IMR-90 (cell line): ENCODE measurements around the gene ARAP2. TPM values are rescaled to one million over a fixed set of nuclear protein-coding genes. Genes with fewer than 3 reads are reported as not detected.

Experiments used
- ATAC-seq: fragments of 200-7000 bp; cut with Tn5 transposase; 2 replicates; pipeline ENCODE4 v1.9.1; 2020; ENCODE audit warnings: low read depth, mild to moderate bottlenecking, moderate library complexity
- BruUV-seq: library from RNA; stranded (reverse); fragments of 400-500 nt; replicated peaks from 2 replicates; lab custom pipeline; 2021; lab: Mats Ljungman, UMichigan
- CTCF ChIA-PET: fragments of 300-600 bp; formaldehyde crosslinking; extraction: SDS; loops from one replicate; lab custom pipeline; 2021; ENCODE audit warnings: antibody characterized with exemption; lab: Yijun Ruan, JAX
- POLR2A ChIA-PET: fragments of 300-600 bp; sonication (Branson Sonifier 250); formaldehyde crosslinking; loops from one replicate; lab custom pipeline; 2022; ENCODE audit warnings: antibody characterized with exemption; ENCODE audit not compliant: unreplicated experiment; lab: Charles Lee
- DNase-seq: peaks from one replicate; pipeline ENCODE4 v3.0.0; 2013
- H2AFZ ChIP-seq: replicated peaks from 2 replicates; pipeline ENCODE3; 2013; ENCODE audit warnings: low read length, mild to moderate bottlenecking; ENCODE audit not compliant: poor library complexity
- H2AK5ac ChIP-seq: 2 replicates; pipeline ENCODE4 v1.6.1; 2013; ENCODE audit warnings: low read depth, low read length, inconsistent platforms
- H2AK9ac ChIP-seq: replicated peaks from 2 replicates; pipeline ENCODE3; 2013; ENCODE audit warnings: mild to moderate bottlenecking, low read depth, low read length, moderate library complexity; ENCODE audit not compliant: poor library complexity
- H2BK120ac ChIP-seq: 2 replicates; pipeline ENCODE4 v1.6.1; 2013; ENCODE audit warnings: low read depth, low read length, inconsistent platforms
- H2BK15ac ChIP-seq: 3 replicates; pipeline ENCODE4 v1.6.1; 2013; ENCODE audit warnings: low read depth, low read length, inconsistent platforms
- H2BK20ac ChIP-seq: 2 replicates; pipeline ENCODE4 v1.6.1; 2013; ENCODE audit warnings: low read depth, mild to moderate bottlenecking, inconsistent platforms, low read length, moderate library complexity
- H2BK5ac ChIP-seq: 2 replicates; pipeline ENCODE4 v1.6.1; 2013; ENCODE audit warnings: mild to moderate bottlenecking, low read depth, low read length, inconsistent platforms; ENCODE audit not compliant: poor library complexity, severe bottlenecking
- H3K14ac ChIP-seq: replicated peaks from 2 replicates; pipeline ENCODE4 v1.6.1; 2013; ENCODE audit warnings: low read depth, low read length, inconsistent platforms
- H3K18ac ChIP-seq: 2 replicates; pipeline ENCODE4 v1.6.1; 2013; ENCODE audit warnings: low read depth, low read length, control low read depth
- H3K23ac ChIP-seq: 2 replicates; pipeline ENCODE4 v1.6.1; 2013; ENCODE audit warnings: low read depth, low read length, inconsistent platforms
- H3K27ac ChIP-seq: 2 replicates; pipeline ENCODE4 v1.5.1; 2013; ENCODE audit warnings: mild to moderate bottlenecking, control low read depth, low read length; ENCODE audit not compliant: insufficient read depth
- H3K27me3 ChIP-seq: 2 replicates; pipeline ENCODE4 v1.6.1; 2013; ENCODE audit warnings: low read length; ENCODE audit not compliant: control insufficient read depth, insufficient read depth
- H3K36me3 ChIP-seq: 2 replicates; pipeline ENCODE4 v1.6.1; 2013; ENCODE audit warnings: low read length, mixed read lengths; ENCODE audit not compliant: control insufficient read depth, insufficient read depth
- H3K4ac ChIP-seq: 2 replicates; pipeline ENCODE4 v1.6.1; 2013; ENCODE audit warnings: low read depth, low read length, inconsistent platforms
- H3K4me1 ChIP-seq: 2 replicates; pipeline ENCODE4 v1.6.1; 2013; ENCODE audit warnings: low read length, mixed read lengths; ENCODE audit not compliant: control insufficient read depth, insufficient read depth
- H3K4me2 ChIP-seq: 2 replicates; pipeline ENCODE4 v1.6.1; 2013; ENCODE audit warnings: low read depth, mild to moderate bottlenecking, control low read depth, low read length, moderate library complexity
- H3K4me3 ChIP-seq: 2 replicates; pipeline ENCODE4 v1.5.1; 2013; ENCODE audit warnings: low read depth, mild to moderate bottlenecking, control low read depth, low read length, moderate library complexity; ENCODE audit not compliant: insufficient read depth
- H3K56ac ChIP-seq: 2 replicates; pipeline ENCODE4 v1.6.1; 2013; ENCODE audit warnings: low read length, inconsistent platforms; ENCODE audit not compliant: insufficient read depth; ENCODE audit errors: extremely low read depth
- H3K79me1 ChIP-seq, 2 experiments: 2 replicates each; pipeline ENCODE4 v1.6.1; 2013; ENCODE audit warnings: low read length in 2 of 2, inconsistent platforms in 1 of 2, low read depth in 1 of 2
- H3K9ac ChIP-seq: 2 replicates; pipeline ENCODE4 v1.6.1; 2013; ENCODE audit warnings: low read depth, low read length, control low read depth
- H3K9me1 ChIP-seq: 2 replicates; pipeline ENCODE4 v1.6.1; 2013; ENCODE audit warnings: low read length, inconsistent platforms; ENCODE audit not compliant: insufficient read depth
- H3K9me3 ChIP-seq: 2 replicates; pipeline ENCODE4 v1.6.1; 2013; ENCODE audit warnings: low read length; ENCODE audit not compliant: control insufficient read depth, insufficient read depth
- H4K20me1 ChIP-seq: 2 replicates; pipeline ENCODE4 v1.6.1; 2013; ENCODE audit warnings: low read length, inconsistent platforms; ENCODE audit not compliant: insufficient read depth
- H4K5ac ChIP-seq: 2 replicates; pipeline ENCODE4 v1.6.1; 2013; ENCODE audit warnings: mild to moderate bottlenecking, low read depth, low read length, control low read depth
- H4K8ac ChIP-seq, 2 experiments: 2 replicates each; pipeline ENCODE4 v1.6.1; 2013; ENCODE audit warnings: low read depth in 2 of 2, low read length in 2 of 2, control low read depth in 1 of 2, inconsistent platforms in 1 of 2
- H4K91ac ChIP-seq: 2 replicates; pipeline ENCODE4 v1.6.1; 2013; ENCODE audit warnings: low read depth, low read length, inconsistent platforms; ENCODE audit not compliant: insufficient read depth
- BHLHE40 ChIP-seq: fragments of 150-350 bp; IDR thresholded peaks from 2 replicates; pipeline ENCODE4 v1.6.1; 2016; ENCODE audit warnings: mild to moderate bottlenecking, low read depth, low read length
- CEBPB ChIP-seq: IDR thresholded peaks from 2 replicates; pipeline ENCODE4 v1.6.1; 2012; ENCODE audit warnings: low read depth, low read length, improper control_type of control experiment
- CHD1 ChIP-seq: IDR thresholded peaks from 2 replicates; pipeline ENCODE4 v1.6.1; 2012; ENCODE audit warnings: low read depth, low read length, improper control_type of control experiment
- FOS ChIP-seq: fragments of 150-350 bp; IDR thresholded peaks from 2 replicates; pipeline ENCODE4 v1.6.1; 2016; ENCODE audit warnings: low read depth, low read length
- MAFK ChIP-seq: IDR thresholded peaks from 2 replicates; pipeline ENCODE4 v1.6.1; 2012; ENCODE audit warnings: low read depth, low read length, improper control_type of control experiment
- MAZ ChIP-seq: IDR thresholded peaks from 2 replicates; pipeline ENCODE4 v1.6.1; 2012; ENCODE audit warnings: low read depth, mild to moderate bottlenecking, low read length, improper control_type of control experiment, moderate library complexity, borderline replicate concordance
- MXI1 ChIP-seq: IDR thresholded peaks from 2 replicates; pipeline ENCODE4 v1.6.1; 2012; ENCODE audit warnings: low read depth, mild to moderate bottlenecking, low read length, moderate library complexity, borderline replicate concordance
- NFE2L2 ChIP-seq: fragments of 150-350 bp; IDR thresholded peaks from 2 replicates; pipeline ENCODE4 v1.6.1; 2016; ENCODE audit warnings: low read depth, mild to moderate bottlenecking, low read length
- POLR2A ChIP-seq: IDR thresholded peaks from 2 replicates; pipeline ENCODE4 v1.6.1; 2012; ENCODE audit warnings: mild to moderate bottlenecking, low read depth, low read length
- RAD21 ChIP-seq: IDR thresholded peaks from 2 replicates; pipeline ENCODE4 v1.6.1; 2012; ENCODE audit warnings: low read length, improper control_type of control experiment
- RCOR1 ChIP-seq: IDR thresholded peaks from 2 replicates; pipeline ENCODE4 v1.6.1; 2012; ENCODE audit warnings: mild to moderate bottlenecking, low read length, improper control_type of control experiment; ENCODE audit not compliant: insufficient replicate concordance
- RFX5 ChIP-seq: IDR thresholded peaks from 2 replicates; pipeline ENCODE4 v1.8.0; 2012; ENCODE audit warnings: low read depth, mild to moderate bottlenecking, low read length, moderate library complexity
- SMC3 ChIP-seq: fragments of 150-350 bp; IDR thresholded peaks from 2 replicates; pipeline ENCODE4 v1.6.1; 2016; ENCODE audit warnings: low read depth, mild to moderate bottlenecking, antibody characterized with exemption, low read length, moderate library complexity
- USF2 ChIP-seq: fragments of 150-350 bp; IDR thresholded peaks from 2 replicates; pipeline ENCODE4 v1.6.1; 2017; ENCODE audit warnings: mild to moderate bottlenecking, antibody characterized with exemption, low read length, low read depth
- WGBS, 2 experiments: methylation state at CpG; one replicate each; pipeline versions ENCODE4 v1.1.5 to v1.1.7; 2013; ENCODE audit warnings: missing lambda C conversion rate in 2 of 2; ENCODE audit not compliant: insufficient read length in 1 of 2; ENCODE audit errors: extremely low coverage in 2 of 2; 5-methylcytosine and 5-hydroxymethylcytosine counted together
- dilution Hi-C: fragments of 300-500 bp; cut with HindIII; formaldehyde crosslinking; loops from one replicate; pipeline ENCODE4 v1.14.3; 2018; ENCODE audit warnings: low sequenced_read_pairs; ENCODE audit not compliant: unreplicated experiment
- in situ Hi-C: fragments of 300-500 bp; cut with MboI; formaldehyde crosslinking; loops from 3 replicates; pipeline ENCODE4 v1.14.3; 2019; ENCODE audit warnings: low sequenced_read_pairs, inconsistent platforms, mixed read lengths
- intact Hi-C: fragments of 100-400 bp; cut with micrococcal nuclease; formaldehyde crosslinking; loops from 2 replicates; pipeline ENCODE4 v1.10.0; 2022
- polyA plus RNA-seq, 3 experiments: library from polyadenylated mRNA; depleted of rRNA; stranded (reverse); fragments of >200 nt; gene quantifications; 2 replicates each; pipeline ENCODE4 v1.2.3, GENCODE V29; 2012; ENCODE audit warnings: low replicate concordance in 1 of 3
- total RNA-seq: library from RNA; depleted of rRNA; stranded (reverse); fragments of >200 nt; gene quantifications from 2 replicates; pipeline ENCODE4 v1.2.3, GENCODE V29; 2012
- TF ChIP-seq, protein P1 (sequence below): conservative IDR thresholded peaks from 2 replicates; pipeline ENCODE4 v1.5.1; 2012; ENCODE audit warnings: mild to moderate bottlenecking, low read depth, low read length, improper control_type of control experiment
- TF ChIP-seq, protein P2 (sequence below): fragments of 150-350 bp; IDR thresholded peaks from 2 replicates; pipeline ENCODE4 v1.6.1; 2016; ENCODE audit warnings: low read depth, mild to moderate bottlenecking, low read length, moderate library complexity, borderline replicate concordance

Gene ARAP2
- total and polyA plus RNA-seq, 2 of the 4 experiments (the other 2 are of a cell fraction) = 0.32 to 1.8 TPM

- Histone ChIP-seq H3K56ac (no peak overlapping the region), H3K18ac (no peak overlapping the region), H2BK20ac (no peak overlapping the region), H2AK9ac (no peak overlapping the region), H2BK15ac (no peak overlapping the region), H2BK5ac (no peak overlapping the region), H3K9ac (no peak overlapping the region), H3K4me3 (no peak overlapping the region), H3K27ac (no peak overlapping the region), H4K8ac (no peak overlapping the region), H3K4me2 (no peak overlapping the region), H3K9me1 (no peaks in the 10 kb centered on the region), H3K14ac (no peak overlapping the region), H3K4me1 (no peaks in the 10 kb centered on the region), H4K5ac (no peak overlapping the region), H3K79me1 (no peaks in the 10 kb centered on the region), H4K91ac (no peak overlapping the region), H3K27me3 (no peaks in the 10 kb centered on the region), H3K9me3 (peaks cover 4% of the 10 kb centered on the region; the same call in 1 of the 2 replicates), H3K4ac (no peak overlapping the region), H2AFZ (no peak overlapping the region), H3K23ac (no peak overlapping the region), H2AK5ac (no peak overlapping the region), H2BK120ac (no peak overlapping the region), H4K20me1 (no peaks in the 10 kb centered on the region), H3K36me3 (no peaks in the 10 kb centered on the region)
- dilution Hi-C loops = no loop called here
- intact Hi-C loops = no loop called here
- no TSS peak for BruUV-seq
- WGBS, 2 experiments = no CpG with 5 or more reads among the region's 1 CpG
- in situ Hi-C loops = no loop called here
- DNase-seq = no peak
- TF ChIP-seq POLR2A = no peak
- no peak for TF ChIP-seq SMC3
- TF ChIP-seq MAFK = no peak
- no peak for TF ChIP-seq RCOR1
- no peak for TF ChIP-seq CHD1
- TF ChIP-seq, protein P1, sequence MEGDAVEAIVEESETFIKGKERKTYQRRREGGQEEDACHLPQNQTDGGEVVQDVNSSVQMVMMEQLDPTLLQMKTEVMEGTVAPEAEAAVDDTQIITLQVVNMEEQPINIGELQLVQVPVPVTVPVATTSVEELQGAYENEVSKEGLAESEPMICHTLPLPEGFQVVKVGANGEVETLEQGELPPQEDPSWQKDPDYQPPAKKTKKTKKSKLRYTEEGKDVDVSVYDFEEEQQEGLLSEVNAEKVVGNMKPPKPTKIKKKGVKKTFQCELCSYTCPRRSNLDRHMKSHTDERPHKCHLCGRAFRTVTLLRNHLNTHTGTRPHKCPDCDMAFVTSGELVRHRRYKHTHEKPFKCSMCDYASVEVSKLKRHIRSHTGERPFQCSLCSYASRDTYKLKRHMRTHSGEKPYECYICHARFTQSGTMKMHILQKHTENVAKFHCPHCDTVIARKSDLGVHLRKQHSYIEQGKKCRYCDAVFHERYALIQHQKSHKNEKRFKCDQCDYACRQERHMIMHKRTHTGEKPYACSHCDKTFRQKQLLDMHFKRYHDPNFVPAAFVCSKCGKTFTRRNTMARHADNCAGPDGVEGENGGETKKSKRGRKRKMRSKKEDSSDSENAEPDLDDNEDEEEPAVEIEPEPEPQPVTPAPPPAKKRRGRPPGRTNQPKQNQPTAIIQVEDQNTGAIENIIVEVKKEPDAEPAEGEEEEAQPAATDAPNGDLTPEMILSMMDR = no peak
- TF ChIP-seq BHLHE40 = no peak
- TF ChIP-seq MXI1 = no peak
- no peak for TF ChIP-seq FOS
- TF ChIP-seq NFE2L2 = no peak
- no peak for TF ChIP-seq CEBPB
- TF ChIP-seq RAD21 = no peak
- TF ChIP-seq RFX5 = no peak
- TF ChIP-seq MAZ = no peak
- TF ChIP-seq, protein P2, sequence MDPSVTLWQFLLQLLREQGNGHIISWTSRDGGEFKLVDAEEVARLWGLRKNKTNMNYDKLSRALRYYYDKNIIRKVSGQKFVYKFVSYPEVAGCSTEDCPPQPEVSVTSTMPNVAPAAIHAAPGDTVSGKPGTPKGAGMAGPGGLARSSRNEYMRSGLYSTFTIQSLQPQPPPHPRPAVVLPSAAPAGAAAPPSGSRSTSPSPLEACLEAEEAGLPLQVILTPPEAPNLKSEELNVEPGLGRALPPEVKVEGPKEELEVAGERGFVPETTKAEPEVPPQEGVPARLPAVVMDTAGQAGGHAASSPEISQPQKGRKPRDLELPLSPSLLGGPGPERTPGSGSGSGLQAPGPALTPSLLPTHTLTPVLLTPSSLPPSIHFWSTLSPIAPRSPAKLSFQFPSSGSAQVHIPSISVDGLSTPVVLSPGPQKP = no peak
- TF ChIP-seq USF2 = no peak
- ChIA-PET CTCF (no interaction called here), POLR2A (no interaction called here)
- no peak for ATAC-seq
Observed at GRCh38 chr4:36041340-36041739, 203.0 kb downstream of the ARAP2 start.
